ENCODE measurements around the gene CAMK2D.

DNA sequence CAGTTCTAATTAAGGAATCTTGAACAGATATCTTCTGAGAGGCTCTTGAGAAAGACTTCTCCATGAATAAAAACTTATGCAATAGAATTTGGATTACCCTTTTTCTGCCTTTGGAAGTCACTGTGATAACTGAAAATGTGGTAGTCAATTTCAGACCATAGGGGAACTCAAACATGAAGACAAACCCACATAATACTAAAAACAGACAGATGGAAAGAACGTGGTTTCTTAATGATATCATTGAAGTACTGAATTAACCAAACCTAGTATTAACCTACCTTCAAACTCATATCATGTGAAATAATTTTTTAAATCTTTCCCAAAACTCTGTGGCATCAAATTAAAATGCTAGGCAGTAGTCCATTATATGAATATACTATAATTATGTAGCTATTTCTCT is 153.5 kb downstream of the CAMK2D start:
- TF ChIP-seq POLR2A (IDR thresholded peaks at IDR 0.05) (no peak), POLR2AphosphoS5 (IDR thresholded peaks at IDR 0.05) (no peak)
- TF ChIP-seq, protein P1, sequence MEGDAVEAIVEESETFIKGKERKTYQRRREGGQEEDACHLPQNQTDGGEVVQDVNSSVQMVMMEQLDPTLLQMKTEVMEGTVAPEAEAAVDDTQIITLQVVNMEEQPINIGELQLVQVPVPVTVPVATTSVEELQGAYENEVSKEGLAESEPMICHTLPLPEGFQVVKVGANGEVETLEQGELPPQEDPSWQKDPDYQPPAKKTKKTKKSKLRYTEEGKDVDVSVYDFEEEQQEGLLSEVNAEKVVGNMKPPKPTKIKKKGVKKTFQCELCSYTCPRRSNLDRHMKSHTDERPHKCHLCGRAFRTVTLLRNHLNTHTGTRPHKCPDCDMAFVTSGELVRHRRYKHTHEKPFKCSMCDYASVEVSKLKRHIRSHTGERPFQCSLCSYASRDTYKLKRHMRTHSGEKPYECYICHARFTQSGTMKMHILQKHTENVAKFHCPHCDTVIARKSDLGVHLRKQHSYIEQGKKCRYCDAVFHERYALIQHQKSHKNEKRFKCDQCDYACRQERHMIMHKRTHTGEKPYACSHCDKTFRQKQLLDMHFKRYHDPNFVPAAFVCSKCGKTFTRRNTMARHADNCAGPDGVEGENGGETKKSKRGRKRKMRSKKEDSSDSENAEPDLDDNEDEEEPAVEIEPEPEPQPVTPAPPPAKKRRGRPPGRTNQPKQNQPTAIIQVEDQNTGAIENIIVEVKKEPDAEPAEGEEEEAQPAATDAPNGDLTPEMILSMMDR (IDR thresholded peaks at IDR 0.05) = no peak
